HG03571 (cell line): Measurements from ENCODE around the gene FAM177B.

Experiments
- ATAC-seq: cut with Tn5 transposase; IDR thresholded peaks from one replicate; pipeline ENCODE4 v1.9.1; 2021; ENCODE audit not compliant: unreplicated experiment

Gene FAM177B

DNA sequence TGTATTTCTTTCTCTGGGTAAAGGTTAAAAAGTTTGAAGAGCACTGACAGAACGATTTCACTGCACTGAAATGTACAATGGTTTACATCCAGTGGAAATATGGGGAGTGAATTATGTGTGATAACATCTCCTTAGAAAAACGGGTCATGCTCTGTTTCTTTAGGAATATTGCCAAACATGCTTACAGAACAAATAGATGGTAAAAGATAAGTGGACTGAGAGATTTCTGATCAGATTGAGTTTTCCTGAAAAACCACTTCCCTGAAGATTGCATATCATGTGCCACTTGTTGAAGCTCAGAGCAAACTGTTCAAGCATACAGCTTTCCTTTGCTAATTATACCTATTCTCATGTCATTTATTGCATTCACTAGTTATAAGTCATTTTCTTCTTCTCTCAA is 47.9 kb downstream of the FAM177B start:
- ATAC-seq = no peak

DNA sequence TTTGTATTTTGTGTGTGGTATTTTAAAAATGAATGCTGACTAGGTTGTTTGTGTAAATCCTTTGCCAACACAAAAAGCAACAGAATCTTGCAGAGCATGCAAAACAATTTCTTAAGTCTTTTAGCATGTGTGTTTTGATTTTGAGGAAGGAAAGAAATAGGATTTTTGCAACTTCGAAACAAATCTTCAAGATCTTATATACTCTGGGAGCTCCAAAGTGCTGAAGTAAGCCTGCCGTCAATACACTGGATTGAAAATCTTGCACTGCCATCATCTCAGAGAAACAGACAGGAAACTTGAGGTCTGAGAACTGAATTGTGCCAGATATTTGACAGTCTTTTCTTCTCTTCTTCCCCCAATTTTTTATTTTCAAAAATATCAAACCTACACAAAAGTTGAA is 48.5 kb downstream of the FAM177B start:
- ATAC-seq = no peak

DNA sequence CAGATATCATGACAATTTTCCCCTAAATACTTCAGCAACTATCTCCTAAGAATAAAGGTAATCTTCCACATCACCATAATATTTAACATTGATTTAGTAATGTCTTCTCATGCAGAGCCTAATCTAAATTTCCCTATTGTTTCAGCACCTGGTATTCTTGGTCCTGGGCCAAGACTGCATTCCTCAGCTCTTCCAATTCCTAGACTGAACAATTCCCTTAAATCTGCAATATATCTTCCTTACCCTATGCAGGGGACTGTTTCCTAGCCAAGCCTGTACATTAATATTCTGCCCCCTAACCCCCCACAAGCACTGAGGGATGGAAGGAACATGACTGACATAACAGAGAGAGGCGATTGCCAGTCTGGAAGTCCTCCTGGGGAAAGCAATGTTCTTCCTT is 49.1 kb downstream of the FAM177B start:
- ATAC-seq = no peak

DNA sequence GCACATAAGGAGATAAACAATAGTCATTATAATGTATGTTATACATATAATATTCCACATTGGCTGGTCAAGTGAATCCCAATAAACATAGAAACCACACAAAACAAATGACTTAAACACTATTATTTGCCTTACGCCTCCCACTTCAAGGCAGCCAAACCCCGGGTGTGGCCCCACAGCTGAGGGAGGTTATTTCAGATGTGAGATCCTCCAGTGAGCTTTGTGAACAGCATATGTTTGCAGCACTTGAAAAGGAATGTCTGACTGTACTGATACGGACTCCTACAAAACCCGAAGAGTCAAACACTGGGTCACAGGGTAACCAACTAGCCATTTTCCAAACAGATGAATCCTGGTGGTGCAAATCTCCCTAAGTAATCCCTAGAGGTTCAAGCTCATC is 50.7 kb downstream of the FAM177B start:
- ATAC-seq = no peak

DNA sequence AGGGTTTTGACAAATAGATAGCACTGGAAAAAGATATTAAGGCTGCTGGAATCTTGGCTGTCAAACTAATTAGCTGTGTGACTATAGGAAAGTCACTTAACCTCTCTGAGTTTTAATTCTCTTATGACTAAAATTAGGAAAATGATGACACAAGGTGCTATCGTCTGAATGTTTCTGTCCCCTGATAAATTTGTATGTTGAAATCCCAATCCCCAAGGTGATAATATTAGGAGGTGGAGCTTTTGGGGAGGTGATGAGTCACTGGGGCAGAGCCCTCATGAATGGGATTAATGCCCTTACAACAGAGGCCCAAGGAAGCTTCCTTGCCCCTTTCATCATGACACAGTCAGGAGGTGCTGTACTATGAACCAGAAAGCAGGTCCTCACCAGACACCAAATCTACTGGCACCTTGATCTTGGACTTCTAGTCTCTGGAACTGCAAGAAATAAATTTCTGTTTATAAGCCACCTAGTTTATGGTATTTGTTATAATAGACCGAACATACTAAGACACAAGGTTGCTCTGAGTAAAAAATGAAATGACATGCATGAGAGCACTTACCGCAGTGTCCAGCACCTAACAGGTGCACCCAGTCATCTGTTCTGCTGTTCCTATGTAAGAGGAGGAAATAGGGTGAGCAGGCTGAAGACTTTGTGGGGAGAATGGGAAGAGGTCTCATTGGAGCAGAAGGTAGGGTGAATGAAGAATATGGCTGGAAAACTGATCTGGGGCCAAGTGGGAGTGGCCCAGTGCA is 51.6 kb downstream of the FAM177B start:
- no peak for ATAC-seq

DNA sequence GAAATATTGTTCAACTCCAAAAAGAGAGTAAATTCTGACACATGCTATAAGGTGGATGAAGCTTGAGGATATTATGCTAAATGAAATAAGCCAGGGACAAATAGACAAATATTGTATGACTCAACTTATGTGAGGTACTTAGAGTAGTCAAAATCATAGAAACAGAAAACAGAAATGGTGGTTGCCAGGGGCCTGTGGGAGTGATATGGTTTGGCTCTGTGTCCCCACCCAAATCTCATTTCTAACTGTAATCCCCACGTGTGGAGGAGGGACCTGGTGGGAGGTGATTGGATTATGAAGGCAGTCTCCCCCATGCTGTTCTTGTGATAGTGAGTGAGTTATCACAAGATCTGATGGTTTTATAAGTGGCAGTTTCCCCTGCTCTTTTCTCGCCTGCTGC is 53.1 kb downstream of the FAM177B start:
- ATAC-seq = no peak

DNA sequence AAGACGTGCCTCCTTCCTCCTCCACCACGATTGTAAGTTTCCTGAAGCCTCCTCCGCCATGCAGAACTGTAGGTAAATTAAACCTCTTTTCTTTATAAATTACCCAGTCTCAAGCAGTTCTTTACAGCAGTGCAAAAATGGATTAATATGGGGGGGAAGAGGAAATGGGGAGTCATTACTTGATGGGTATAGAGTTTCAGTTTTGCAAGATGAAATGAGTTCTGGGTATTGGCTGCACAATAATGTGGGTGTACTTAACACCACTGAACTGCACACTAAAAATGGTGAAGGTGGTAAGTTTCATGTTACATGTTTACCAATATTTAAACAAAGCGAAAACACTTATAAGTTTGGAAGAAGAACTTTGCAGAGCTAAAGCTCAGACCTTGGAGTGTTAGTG is 53.5 kb downstream of the FAM177B start:
- ATAC-seq = no peak

DNA sequence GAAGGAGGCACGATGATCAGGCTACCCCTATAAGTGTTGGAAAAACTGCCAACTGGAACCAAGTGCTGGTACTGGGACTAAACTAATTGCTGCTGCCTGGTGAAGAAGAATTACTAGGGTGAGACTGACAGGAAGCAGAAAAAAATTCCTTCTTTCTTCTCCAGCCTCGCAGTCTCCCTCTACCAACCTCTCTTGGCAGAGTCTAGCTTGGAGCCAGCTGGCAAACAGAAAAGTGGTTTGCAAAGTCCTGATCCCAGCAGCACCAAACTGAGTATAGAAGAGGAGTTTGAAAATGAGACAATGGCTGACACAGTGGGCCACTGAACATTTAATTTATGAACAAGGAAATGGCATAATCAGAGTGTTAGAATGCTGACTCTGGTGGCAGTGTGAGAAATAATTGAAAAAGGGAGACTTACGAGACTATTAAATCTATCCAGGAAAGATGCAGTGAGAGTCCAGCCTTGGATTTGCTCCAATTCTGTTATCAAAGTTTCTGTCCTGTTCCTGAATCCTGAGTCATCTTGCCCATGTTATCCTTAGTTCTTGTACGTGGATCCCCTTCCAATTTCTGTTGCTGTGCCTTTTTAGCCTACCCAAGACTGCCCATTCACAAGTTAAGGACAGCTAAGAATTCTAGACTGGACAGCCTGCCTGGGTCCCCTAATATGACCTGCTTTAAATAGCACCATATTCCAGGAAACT is 54.2 kb downstream of the FAM177B start:
- no peak for ATAC-seq

DNA sequence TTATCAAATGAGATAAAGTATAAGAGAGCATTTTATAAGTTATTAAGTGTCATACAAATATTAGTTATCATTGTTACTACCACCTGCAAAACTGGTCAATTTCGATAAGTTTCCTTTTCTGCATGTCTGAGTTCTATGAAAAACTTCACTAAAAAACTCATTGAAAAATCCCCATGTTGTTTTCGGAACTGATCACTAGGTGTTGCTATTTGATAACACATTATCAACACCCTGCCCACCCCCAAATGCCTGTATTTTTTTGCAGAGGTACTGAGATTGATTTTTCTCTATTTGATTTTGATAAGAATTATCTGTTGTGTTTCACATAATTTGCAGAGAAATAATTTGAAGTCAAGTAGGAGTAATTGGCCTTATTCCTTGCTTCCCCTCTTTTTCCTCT is 55.7 kb downstream of the FAM177B start:
- ATAC-seq = no peak

DNA sequence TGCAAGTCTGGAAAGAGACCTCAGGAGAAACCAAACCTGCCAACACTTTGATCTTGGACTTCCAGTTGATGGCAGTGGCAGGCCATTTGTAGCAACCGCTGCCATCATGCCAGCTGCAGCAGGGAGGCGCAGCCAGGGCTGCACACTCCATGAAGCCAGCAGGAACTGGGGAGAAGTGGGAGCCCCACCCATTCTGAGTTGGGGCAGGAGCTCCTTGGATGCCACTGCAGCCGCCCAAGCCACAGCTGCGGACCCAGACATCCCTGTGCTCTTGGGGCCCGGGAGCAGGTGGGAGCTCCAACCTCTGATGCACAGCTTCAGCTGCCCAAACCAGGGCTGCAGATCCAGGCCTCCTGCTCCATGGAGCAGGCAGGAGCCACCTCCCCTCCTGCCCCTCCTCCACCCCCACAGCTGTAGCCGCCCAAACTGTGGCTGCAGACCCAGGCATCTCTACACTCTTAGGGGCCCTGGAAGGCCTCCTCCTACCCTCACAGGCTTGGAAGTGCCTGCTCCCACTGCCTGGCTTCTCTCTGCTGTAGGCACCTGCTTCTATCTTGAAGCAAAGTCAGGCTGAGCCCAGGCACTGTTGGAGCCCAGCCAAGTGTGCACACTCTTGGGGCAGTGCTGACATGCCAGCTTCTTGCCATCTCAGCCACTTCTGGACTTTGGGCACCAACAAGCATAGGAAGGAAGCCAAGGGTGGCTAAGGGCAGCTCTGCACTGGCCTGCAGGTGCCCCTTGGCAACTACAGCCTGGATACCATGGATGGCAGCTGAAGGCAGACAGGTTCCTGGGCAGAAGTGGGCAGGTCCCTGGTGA is 57.9 kb downstream of the FAM177B start:
- ATAC-seq = no peak

DNA sequence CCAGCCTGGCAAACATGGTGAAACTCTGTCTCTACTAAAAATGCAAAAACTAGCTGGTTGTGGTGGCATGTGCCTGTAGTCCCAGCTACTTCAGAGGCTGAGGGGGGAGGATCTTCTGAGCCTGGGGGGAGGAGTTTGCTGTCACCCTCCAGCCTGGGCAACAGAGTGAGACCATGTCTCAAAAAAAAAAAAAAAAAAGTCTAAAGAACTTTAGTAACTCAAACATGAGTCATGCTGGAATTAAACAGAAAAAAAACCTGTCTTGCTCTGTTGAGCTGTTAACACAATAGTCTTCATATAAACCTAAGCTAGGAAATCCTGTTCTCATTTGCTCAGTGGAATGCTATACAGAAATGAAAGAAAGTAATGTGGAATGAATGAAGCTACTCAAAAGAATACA is 61.1 kb downstream of the FAM177B start:
- ATAC-seq = no peak

DNA sequence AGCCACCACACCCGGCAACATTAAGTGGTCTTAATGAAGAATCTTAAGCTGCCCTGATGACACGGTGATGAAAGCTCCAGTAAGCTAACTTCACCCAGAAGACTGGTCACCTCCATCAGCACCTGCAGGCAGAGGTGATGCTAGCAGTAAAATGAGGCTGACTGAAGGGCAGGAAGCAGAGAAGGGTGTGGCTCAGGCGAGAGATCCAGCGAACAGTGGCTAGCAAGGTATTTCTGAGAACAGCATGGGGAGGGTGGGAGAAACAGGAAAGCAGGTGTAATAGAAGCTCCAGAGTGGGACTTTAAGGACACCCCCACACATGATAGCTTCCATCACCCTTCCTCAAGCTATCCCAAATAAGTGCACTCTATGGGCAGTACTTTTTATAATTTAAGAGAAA is 62.0 kb downstream of the FAM177B start:
- no peak for ATAC-seq
